NCI-H2227 (cell line): ENCODE data around the gene NGEF.
"Not testable (repeated sequence)": the region's sequence is repeated elsewhere in the genome, so short reads cannot be mapped to it uniquely, and the experiment has no call there.

Experiments used
- DNase-seq: peaks from one replicate; lab custom pipeline; 2025; ENCODE audit not compliant: unreplicated experiment; lab: John Stamatoyannopoulos, UW

The NGEF gene, protein sequence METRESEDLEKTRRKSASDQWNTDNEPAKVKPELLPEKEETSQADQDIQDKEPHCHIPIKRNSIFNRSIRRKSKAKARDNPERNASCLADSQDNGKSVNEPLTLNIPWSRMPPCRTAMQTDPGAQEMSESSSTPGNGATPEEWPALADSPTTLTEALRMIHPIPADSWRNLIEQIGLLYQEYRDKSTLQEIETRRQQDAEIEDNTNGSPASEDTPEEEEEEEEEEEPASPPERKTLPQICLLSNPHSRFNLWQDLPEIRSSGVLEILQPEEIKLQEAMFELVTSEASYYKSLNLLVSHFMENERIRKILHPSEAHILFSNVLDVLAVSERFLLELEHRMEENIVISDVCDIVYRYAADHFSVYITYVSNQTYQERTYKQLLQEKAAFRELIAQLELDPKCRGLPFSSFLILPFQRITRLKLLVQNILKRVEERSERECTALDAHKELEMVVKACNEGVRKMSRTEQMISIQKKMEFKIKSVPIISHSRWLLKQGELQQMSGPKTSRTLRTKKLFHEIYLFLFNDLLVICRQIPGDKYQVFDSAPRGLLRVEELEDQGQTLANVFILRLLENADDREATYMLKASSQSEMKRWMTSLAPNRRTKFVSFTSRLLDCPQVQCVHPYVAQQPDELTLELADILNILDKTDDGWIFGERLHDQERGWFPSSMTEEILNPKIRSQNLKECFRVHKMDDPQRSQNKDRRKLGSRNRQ

DNA sequence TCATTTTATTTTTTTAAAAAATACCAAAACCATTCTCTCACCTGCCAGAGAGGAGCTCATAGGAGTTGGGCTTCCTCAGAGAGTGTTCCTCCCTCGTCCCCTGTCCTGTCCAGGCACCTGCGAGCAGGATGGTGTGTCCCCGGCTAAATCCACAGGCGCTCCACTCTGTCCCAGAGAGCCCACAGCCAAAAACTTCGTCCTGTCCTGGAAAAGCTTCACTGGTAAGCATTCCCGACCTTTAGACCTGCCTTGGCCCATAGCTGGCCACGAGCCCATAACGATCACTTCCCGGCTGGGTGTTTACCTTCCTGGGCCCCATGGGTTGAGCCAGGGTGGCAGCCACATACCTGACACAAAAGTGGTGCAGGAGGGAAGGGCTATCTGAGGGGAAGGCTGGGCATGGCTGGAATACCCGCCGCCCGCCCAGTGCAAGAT lies at the start of gene NGEF:
Gene NGEF (minus strand): TSS at position 230 of the 435 bp plus-strand sequence. CDS start 38,366 bp downstream, outside the sequence.
- no peak for DNase-seq

DNA sequence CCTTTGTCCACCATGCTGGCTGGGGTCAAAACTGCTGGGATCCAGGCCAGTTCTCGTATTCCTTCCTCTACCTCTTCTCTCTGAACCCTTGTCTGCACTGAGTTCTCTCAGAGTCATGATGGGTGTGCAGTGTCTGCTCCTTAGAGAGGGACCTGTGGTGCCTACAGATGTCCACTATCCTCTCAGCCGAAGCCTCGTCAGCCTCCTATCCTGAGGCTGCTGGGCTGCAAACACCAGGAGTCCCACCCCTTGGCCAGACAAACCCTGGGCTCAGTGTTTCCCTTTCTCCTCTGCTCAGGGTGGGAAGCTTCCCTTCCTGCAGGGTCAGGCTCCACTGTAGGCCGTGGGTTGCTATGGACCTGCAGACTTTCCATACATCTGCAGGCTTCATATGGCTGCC lies 49.4 kb upstream of the NGEF start:
- DNase-seq, result no peak

DNA sequence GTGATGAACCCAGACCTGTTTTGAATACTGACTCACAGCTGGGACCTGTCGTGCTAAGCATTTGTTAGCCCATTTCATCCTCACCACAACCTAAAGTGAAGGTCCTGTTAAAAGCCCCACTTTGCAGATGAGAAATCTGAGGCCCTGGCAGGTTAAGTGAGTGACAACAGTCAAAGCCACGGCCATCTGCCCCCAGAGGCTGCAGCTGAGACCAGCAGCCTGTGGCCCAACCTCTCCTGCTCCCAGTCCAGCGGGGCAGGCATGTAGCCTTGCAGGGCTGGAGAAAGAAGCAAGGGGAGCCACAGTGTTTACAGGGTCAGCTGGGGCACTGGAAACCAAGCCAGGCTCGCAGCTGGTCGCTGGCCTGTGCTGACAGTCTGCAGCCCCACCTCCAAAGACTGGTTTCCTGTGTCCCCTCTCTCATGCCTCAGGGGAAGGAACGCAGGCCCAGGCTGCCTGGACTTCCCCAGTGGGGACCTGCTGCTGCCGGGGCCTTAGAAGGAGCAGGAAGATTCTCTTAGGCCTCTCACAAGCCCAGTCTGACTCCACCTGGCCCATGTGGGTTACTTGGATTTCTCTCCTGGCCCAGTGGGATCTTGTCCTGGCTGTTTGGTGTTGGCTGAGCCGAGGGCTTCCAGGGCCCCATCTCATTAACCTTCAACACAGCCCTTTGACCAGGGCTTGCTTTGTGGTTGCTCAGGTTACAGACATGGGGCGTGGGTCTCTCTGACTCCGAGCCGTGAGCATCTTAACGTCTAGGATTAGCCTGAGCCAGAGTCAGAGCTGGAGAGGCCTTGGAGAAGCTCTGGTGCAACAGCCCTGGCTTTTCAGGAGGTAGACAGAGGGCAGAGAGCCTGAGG lies 48.8 kb upstream of the NGEF start:
- DNase-seq, result no peak

DNA sequence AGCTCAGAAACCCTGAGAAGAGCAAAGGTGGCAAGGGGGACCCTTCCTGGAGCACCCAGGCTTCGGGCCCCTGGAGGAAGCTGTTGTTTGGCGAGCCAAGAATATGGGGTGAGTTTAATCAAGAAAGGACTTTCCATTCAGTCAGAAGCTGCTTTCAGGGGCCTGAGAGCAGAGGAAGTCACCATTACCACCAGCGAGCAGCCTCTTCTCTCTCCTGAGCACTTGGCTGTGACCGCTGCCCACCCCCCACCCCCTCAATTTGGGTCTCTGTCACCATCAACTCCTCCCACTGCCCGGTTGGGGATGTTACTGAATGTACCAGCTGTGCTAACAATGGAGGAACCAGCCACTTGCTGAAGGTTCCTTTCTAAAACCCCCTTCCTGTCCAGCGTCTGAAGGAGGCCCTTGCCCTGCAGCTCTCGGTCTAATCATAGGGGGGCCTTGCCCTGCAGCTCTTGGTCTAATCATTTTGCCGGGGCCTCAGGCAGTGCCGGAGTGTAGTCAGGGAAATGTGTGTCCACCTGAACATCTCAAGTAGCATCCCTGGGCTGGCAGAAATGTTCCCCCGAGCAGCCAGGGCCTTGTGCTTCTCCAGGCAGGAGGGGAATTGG lies 48.0 kb upstream of the NGEF start:
- no peak for DNase-seq

DNA sequence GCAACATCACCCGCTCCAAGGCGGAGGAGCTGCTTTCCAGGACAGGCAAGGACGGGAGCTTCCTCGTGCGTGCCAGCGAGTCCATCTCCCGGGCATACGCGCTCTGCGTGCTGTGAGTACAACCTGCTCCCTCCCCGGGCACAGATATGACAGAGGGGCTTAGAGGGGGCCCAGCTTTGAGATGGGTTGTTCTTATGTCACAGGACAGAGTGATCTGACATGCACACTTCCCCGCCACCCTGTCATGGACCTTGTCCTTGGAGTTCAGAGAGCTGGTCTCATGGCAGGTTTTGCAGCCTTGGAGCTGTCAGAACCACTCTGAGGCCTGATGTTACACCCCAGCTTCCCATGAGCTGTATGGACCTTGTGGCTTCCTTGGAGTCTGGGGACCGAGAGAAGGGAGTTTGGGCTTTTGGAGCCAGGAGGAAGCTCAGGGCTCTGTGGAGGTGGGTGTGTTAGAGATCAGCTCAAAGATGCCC lies 47.5 kb upstream of the NGEF start:
- no peak for DNase-seq

DNA sequence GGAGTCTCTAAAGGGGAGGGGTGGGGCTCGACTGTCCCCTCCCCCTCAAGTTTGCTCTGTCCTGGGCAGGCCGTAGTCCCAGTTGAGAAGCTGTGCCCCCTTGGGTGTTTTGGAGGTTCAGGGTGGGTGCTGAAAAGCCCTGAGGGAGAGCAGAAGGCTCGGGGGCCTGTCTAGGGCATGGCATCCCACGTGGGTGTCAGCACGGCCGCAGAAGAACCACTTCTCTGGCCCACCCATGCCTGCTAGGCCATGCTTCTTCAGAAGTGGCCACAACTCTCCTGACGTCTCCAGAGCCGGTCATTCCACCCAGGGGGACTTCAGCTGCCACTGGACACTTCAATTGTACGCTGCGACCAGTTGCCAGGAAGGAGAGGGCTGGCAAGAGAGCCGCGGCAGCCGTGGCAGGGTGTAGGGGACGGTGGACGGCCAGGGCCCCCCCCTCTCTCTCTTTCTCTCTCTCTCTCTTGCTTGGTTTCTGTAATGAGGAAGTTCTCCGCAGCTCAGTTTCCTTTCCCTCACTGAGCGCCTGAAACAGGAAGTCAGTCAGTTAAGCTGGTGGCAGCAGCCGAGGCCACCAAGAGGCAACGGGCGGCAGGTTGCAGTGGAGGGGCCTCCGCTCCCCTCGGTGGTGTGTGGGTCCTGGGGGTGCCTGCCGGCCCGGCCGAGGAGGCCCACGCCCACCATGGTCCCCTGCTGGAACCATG lies 46.9 kb upstream of the NGEF start, which contains the start of gene INPP5D:
Gene INPP5D (plus strand): TSS at position 546 of the 704 bp plus-strand sequence. CDS start 137 bp downstream, at position 683.
- DNase-seq, result no peak

DNA sequence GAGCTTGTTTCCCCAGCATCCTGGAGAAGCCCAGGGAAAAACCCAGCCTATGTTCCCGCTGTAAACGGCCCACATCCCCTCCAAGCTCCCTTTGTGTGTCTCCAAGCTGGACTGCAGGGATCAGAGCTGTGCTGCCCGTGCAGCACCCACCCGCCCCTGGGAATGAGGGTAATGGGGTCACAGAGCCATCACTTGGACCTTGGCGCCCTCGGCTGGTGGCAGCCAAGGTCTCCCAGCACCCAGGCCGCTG lies 46.4 kb upstream of the NGEF start:
- no peak for DNase-seq

DNA sequence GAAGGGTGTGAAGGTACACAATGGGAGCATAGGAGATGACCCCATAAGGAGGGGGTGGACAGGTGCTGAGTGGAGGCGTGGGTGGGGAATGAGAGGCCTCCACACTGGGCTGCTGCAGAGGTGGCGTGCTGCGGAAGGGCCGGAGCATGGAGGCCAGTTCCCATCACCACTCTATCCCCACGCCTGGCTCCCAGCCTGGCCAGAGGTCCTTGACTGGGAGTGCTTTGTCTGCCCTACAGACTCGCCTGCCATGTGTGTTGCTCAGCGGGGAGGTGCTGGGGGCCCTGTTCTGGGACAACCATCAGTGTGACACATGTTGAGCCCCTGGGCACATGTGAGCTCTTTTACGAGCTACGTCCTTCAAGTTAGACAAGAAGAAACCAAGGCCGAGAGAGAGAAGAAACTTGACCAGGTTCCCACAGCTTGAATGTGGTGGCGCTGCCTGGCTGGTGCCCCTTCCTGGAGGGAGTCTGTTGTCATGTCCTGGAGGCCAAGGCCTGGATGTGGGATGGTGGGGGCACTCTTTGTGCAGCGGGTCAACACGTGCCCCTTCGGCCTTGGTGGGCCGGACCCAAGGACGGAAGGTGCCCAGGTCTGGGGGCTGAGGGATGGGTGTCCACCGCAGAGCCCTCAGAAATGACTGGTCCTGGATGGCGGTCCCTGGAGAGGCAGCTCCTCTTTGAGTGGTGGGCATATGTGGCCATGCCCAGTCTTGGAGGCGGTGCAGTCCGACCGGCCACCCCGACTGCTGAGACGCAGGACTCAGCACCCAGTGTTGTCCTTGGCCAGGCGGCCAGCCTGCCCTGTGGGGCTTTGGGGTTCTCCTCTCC lies 45.9 kb upstream of the NGEF start:
- no peak for DNase-seq

DNA sequence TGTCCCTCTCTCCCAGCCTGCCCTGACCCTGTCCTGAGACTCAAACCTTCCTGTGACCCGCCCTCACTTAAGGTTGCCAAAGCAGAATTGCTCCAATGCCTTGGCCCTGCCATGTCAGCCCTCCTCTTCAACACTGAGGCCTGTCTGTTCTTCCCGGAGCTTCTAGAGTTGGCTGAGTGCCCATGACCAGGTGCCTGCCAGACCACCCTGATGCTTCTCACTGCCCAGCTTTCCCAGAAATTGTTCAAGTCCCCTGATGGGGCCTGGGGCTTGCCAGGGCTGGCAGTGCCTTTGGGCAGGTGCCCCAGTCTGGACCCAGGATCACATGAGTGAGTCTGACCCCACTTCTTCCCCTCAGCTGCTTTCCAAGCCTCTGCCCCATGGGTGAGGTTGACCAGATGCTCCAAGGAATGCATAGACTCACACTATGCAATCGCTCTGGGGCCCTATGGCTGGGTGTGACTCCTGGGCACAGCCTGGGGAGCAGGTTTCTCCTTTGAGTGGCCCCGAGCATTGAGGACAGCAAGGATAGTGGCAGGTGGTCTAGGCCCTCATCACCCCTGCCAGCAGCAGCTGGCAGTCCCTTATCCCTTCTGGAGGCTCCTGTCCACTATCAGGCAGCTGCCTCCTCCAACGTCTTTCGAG lies 44.0 kb upstream of the NGEF start:
- no peak for DNase-seq

DNA sequence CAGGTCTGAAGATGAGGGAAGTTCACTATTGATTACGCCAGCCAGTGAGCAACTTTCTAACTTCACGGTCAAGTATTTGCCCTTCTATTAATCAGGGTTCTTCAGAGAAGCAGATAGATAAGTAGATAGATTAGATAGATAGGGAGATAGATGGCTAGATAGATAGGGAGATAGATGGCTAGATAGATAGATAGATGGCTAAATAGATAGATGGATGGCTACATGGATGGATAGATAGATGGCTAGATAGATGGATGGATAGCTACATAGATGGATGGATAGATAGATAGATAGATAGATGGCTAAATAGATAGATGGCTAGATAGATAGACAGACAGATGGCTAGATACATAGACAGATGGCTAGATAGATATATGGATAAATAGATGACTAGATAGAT lies 42.3 kb upstream of the NGEF start:
- DNase-seq, result no peak

DNA sequence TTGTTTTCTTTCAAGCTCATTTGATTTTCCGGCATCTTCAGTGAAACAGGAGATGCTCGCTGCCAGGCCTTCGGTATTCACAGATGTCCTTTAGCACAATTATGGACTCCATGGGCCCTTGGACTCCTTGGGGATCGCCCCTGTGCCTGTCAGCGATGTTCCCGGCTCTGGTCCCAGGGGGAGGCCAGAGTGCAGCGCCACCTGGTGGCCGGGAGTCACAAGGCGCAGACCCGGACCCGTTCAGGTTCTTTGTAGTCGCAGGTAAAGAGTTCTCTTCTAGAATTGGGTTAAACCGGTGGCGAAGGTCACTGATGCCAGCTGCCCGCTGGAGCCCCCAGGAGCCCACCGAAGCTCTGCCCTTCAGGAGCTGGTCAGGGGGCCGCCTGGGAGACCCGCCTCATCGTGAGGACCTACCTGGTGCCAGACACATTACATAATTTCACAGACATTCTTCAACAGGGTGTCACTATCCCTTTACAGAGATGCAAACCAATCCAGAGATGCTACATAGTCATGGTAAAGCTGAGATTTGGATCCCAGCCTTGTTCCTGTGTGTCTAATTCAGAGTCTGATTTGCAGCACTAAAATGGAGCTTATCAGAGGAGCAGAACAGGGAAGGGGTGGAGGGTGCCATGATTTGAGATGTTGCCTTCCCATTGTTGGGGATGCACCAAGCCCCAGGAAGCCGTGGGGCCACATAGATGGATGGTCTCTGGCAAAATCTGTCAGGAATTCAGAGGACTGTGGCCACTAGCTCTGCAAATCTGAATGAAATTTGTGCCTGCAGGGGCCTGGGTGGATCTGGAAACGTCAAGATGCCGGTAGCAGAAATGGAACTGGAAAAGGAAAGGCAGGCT lies 41.1 kb upstream of the NGEF start:
- peak; percentile 61 for DNase-seq

DNA sequence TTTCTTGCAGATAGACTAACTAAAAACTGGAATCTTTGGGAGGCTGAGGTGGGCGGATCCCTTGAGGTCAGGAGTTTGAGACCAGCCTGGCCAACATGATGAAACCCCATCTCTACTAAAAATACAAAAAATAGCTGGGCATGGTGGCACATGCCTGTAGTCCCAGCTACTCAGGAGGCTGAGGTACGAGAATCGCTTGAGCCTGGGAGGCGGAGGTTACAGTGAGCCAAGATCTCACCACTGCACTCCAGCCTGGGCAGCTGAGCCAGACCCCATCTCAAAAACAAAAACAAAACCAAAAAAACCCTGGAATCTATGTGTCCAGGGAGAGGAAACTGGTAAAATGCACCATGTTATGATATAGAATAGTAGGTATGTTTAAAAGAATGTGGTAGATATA lies 39.5 kb upstream of the NGEF start:
- not testable (repeated sequence) for DNase-seq

DNA sequence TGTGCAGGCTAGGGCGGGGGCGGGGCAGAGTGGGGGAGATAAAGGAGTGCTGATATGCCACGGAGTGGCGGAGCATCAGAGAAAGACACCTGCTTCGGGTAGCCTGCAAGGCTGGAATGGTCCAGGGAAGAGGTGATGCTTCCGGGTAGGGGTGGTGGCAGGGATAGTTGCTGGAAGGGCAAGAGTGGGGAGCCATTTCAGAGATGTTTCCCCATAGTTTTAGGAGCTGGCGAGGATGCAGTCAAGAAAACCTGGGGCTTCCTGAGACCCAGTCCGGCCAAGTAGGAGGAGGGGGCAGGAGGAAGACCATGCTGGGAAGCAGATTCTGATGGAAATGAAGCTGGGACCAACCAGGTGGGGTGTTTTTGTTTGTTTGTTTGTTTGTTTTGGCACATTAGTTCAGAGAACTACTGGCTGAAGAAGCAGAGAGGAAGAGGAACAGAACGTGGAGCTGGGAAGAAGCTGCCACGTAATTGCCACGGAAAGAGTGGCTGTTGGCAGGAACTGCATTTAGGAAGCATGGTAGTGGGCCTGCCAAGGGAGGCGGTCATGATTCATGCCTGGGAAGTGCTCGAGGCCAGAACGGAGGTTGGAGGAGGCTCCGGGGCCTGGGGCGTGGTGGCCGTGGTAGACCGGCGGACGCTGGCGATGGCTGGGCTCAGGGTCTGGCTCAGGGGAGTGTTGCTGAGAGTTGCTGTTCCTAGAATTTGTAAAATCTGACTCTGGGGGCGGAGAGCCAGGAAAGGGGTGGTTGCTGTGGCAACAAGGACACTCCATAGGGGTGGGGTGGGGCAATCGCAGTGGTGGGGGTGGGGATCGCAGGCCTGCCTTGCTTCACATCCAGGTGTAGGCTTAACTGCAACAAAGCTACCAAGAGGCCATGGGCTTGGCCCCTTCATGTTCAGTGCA lies 38.4 kb upstream of the NGEF start:
- DNase-seq, result no peak

DNA sequence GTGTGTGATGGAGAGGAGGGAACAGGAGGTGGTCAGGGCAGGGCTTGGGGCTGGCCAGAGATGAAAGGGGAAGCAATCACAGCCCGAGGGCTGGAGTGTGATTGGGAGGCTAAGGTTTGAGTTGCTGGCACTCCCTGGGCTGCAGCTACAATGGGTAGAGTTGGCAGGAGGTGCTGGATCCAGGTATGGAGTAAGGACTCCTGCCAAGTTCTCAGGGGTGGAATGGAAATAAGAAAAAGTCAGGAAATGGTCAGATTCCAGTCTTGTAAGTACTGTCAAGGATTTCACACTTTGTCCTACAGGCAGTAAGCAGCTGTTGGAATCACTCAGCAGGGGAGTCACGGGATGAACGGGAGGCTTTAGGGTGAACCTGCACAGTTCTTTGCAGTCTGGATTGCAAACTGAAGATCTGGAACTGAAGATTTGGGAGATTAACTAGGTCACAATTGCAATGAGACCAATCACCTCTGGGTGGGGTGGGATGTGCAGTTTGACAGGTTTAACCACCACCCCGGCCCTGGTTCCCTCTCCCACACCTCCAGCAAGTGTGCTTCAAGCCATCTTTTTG lies 36.2 kb upstream of the NGEF start:
- no peak for DNase-seq

DNA sequence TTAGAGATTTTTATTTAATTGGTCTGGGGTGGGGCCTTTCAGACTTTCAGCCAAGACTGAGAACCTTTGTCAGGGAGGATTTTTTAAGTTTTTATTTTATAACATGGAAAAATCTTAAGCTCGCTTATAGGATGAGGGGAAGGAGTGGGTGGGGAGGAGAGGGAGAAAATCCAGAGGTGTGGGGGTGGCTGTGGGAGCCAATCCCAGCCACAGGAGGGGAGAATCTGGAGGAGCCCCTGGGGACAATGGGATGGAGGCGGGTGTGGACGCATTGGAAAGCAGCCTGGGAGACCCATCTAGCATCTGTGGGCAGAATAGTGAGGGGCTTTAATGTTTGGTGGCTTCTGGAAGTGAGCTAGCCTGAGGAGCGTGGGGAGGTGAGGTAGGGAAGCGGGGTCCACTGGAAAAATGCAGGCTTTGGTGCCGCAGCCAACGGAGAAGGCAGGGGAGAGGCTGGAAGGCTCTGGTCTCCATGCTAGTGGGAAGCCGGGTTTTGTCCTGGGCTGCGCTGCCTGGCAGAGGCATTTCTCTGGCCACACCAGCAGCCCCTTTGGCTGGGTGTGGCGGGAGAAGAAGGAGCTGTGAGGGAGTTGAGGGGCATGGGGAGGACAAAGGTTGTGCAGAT lies 35.6 kb upstream of the NGEF start:
- DNase-seq, result no peak

DNA sequence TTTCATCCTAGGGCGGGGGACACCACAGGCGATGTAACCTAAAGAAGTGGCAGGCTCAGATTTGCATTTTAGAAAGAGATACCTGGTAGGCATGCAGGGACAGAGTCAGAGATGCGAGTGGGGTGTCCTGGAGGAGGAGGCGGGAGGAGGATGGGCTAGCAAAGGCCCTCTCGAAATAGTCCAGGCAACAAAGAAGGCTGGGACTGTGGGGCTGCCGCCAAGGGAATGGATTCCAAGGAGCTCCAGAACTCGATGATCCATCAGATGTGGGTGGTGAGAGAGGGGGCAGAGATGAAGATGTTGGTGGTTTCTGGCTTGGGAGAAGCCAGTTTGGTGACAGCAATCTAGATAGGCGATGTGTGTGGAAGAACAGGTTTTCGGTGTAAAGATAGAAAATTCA lies 34.6 kb upstream of the NGEF start:
- no peak for DNase-seq
